IMR-90 (cell line): ENCODE measurements around the gene PEX10.

Experiments
- CTCF ChIP-seq: conservative IDR thresholded peaks from 2 replicates; pipeline ENCODE4 v1.5.1; 2012; ENCODE audit warnings: mild to moderate bottlenecking, low read depth, low read length, improper control_type of control experiment
- FOS ChIP-seq: fragments of 150-350 bp; IDR thresholded peaks from 2 replicates; pipeline ENCODE4 v1.6.1; 2016; ENCODE audit warnings: low read depth, low read length
- POLR2A ChIP-seq: IDR thresholded peaks from 2 replicates; pipeline ENCODE4 v1.6.1; 2012; ENCODE audit warnings: mild to moderate bottlenecking, low read depth, low read length
- RAD21 ChIP-seq: IDR thresholded peaks from 2 replicates; pipeline ENCODE4 v1.6.1; 2012; ENCODE audit warnings: low read length, improper control_type of control experiment

- TF ChIP-seq CTCF (no peak), RAD21 (no peak), POLR2A (no peak), FOS (no peak)
Observed at GRCh38 chr1:2417833-2418225, 5.5 kb upstream of the PEX10 start.
